ENCODE measurements around the gene PPIE.
"Not testable (repeated sequence)": the region's sequence is repeated elsewhere in the genome, so short reads cannot be mapped to it uniquely, and the experiment has no call there.

GRCh38 chr1:39764512-39764911, 25.8 kb downstream of the PPIE start:
- not testable (repeated sequence) for TF ChIP-seq EZH2phosphoT487 (IDR thresholded peaks at IDR 0.05; ENCODE audit: unreplicated experiment); EZH2 (IDR thresholded peaks at IDR 0.05; ENCODE audit: low read depth, unreplicated experiment); CTCF (conservative IDR thresholded peaks at IDR 0.05; ENCODE audit: low read depth in 2 of 2); REST (IDR thresholded peaks at IDR 0.05; ENCODE audit: unreplicated experiment); POLR2AphosphoS5 (IDR thresholded peaks at IDR 0.05; ENCODE audit: low read depth); ZNF331 (CRISPR knock-in tag; IDR thresholded peaks at IDR 0.05; ENCODE audit: low read depth); NANOG (IDR thresholded peaks at IDR 0.05; ENCODE audit: borderline replicate concordance); CREB1 (CRISPR knock-in tag; IDR thresholded peaks at IDR 0.05; ENCODE audit: low read depth); JUNB (IDR thresholded peaks at IDR 0.05; ENCODE audit: unreplicated experiment); ETS1 (IDR thresholded peaks at IDR 0.05); STAT1 (IDR thresholded peaks at IDR 0.05; ENCODE audit: unreplicated experiment); ZNF114 (CRISPR knock-in tag; IDR thresholded peaks at IDR 0.05); ZNF462 (CRISPR knock-in tag; IDR thresholded peaks at IDR 0.05)
